Activated T-helper 2 cell treated with anti-CD3 and anti-CD28 coated beads, Interferon-gamma antibody, Interleukin-2, Interleukin-4, amounts not matched to agents 10 μg/mL and 5 μg/mL and 100 μg/mL, durations not matched to agents 14 hours and 24 hours and 36 hours (primary cell): ENCODE data around the gene OXSR1. TPM values are rescaled to one million over a fixed set of nuclear protein-coding genes. Genes with fewer than 3 reads are reported as not detected.
A peak's percentile ranks its signal among the peaks of the same experiment; 100 is the strongest.

Experiments used
- DNase-seq: peaks from one replicate; pipeline ENCODE4 v3.0.0; 2021; ENCODE audit warnings: low spot score
- H3K27ac Mint-ChIP-seq: one replicate; pipeline ENCODE4 v1.8.0; 2021; ENCODE audit warnings: mixed read lengths
- H3K27me3 Mint-ChIP-seq: one replicate; pipeline ENCODE4 v1.8.0; 2021; ENCODE audit warnings: low read depth, mixed read lengths
- H3K36me3 Mint-ChIP-seq: one replicate; pipeline ENCODE4 v1.8.0; 2021; ENCODE audit warnings: low read depth, mixed read lengths
- H3K4me1 Mint-ChIP-seq: one replicate; pipeline ENCODE4 v1.8.0; 2021; ENCODE audit warnings: low read depth, mixed read lengths
- H3K4me3 Mint-ChIP-seq: one replicate; pipeline ENCODE4 v1.8.0; 2021; ENCODE audit warnings: low read depth, mild to moderate bottlenecking, moderate library complexity, mixed read lengths
- H3K9me3 Mint-ChIP-seq: one replicate; pipeline ENCODE4 v1.8.0; 2021; ENCODE audit warnings: mixed read lengths
- intact Hi-C: fragments of 100-400 bp; cut with micrococcal nuclease; formaldehyde crosslinking; loops from one replicate; pipeline ENCODE4 v1.15.1; 2023
- total RNA-seq: library from RNA; stranded (reverse); gene quantifications from 2 replicates; pipeline ENCODE4 v1.2.3, GENCODE V29; 2022

The OXSR1 gene
- 62.2 and 65.8 TPM in 2 replicates for total RNA-seq

- Mint-ChIP-seq H3K27me3 (no peaks in the 10 kb centered on the region), H3K4me1 (peaks cover 44% of the 10 kb centered on the region), H3K36me3 (peaks cover 35% of the 10 kb centered on the region), H3K4me3 (peak within 1 kb of the TSS; percentile 93), H3K27ac (peak within 1 kb of the TSS; percentile 99), H3K9me3 (no peaks in the 10 kb centered on the region)
- peak; percentile 96 for DNase-seq
- intact Hi-C loops, result loop anchor here (1.0 to 10.0 kb wide), 6 partner anchors 13 to 260 kb away; partner anchors contain the start of gene ACAA1
Observed at GRCh38 chr3:38164952-38165721, at the start of gene OXSR1. OXSR1 (plus strand) TSS chr3:38165537; CDS start chr3:38165877, 340 bp downstream.

GRCh38 chr3:38115645-38116427 lies 49.5 kb upstream of the OXSR1 start:
- no peaks in the 10 kb centered on the region for H3K9me3 Mint-ChIP-seq
- no peaks in the 10 kb centered on the region for H3K4me1 Mint-ChIP-seq
- intact Hi-C loops, result loop anchor here (5.0 kb wide), 1 partner anchor 366 kb away; no protein-coding TSS in a partner anchor
- no peaks in the 10 kb centered on the region for H3K27me3 Mint-ChIP-seq
- H3K4me3 Mint-ChIP-seq, result no peak overlapping the region
- H3K36me3 Mint-ChIP-seq, result peaks cover 16% of the 10 kb centered on the region
- no peak for DNase-seq
- H3K27ac Mint-ChIP-seq, result no peak overlapping the region

GRCh38 chr3:38116471-38117162 lies 48.7 kb upstream of the OXSR1 start:
- no peaks in the 10 kb centered on the region for H3K4me1 Mint-ChIP-seq
- intact Hi-C loops, result loop anchor here (5.0 kb wide), 1 partner anchor 366 kb away; no protein-coding TSS in a partner anchor
- peaks cover 20% of the 10 kb centered on the region for H3K36me3 Mint-ChIP-seq
- no peak overlapping the region for H3K27ac Mint-ChIP-seq
- no peaks in the 10 kb centered on the region for H3K27me3 Mint-ChIP-seq
- H3K9me3 Mint-ChIP-seq, result no peaks in the 10 kb centered on the region
- no peak overlapping the region for H3K4me3 Mint-ChIP-seq
- DNase-seq, result no peak

GRCh38 chr3:38117163-38117716 lies 48.1 kb upstream of the OXSR1 start:
- Mint-ChIP-seq H3K9me3 (no peaks in the 10 kb centered on the region), H3K27ac (no peak overlapping the region), H3K36me3 (peaks cover 24% of the 10 kb centered on the region), H3K27me3 (no peaks in the 10 kb centered on the region), H3K4me3 (no peak overlapping the region), H3K4me1 (no peaks in the 10 kb centered on the region)
- intact Hi-C loops, result loop anchor here (5.0 kb wide), 1 partner anchor 365 kb away; no protein-coding TSS in a partner anchor
- DNase-seq, result no peak

GRCh38 chr3:38117748-38118420 lies 47.5 kb upstream of the OXSR1 start:
- H3K9me3 Mint-ChIP-seq, result no peaks in the 10 kb centered on the region
- H3K27me3 Mint-ChIP-seq, result no peaks in the 10 kb centered on the region
- peaks cover 30% of the 10 kb centered on the region for H3K36me3 Mint-ChIP-seq
- H3K27ac Mint-ChIP-seq, result no peak overlapping the region
- peak; percentile 68 for DNase-seq
- intact Hi-C loops, result loop anchor here (2.0 to 5.0 kb wide), 2 partner anchors 229 to 364 kb away; partner anchors contain the start of gene XYLB
- no peaks in the 10 kb centered on the region for H3K4me1 Mint-ChIP-seq
- H3K4me3 Mint-ChIP-seq, result no peak overlapping the region

GRCh38 chr3:38118421-38119247 lies 46.7 kb upstream of the OXSR1 start:
- intact Hi-C loops, result loop anchor here (2.0 to 5.0 kb wide), 2 partner anchors 228 to 364 kb away; partner anchors contain the start of gene XYLB
- no peak for DNase-seq
- Mint-ChIP-seq H3K27ac (no peak overlapping the region), H3K4me3 (no peak overlapping the region), H3K4me1 (no peaks in the 10 kb centered on the region), H3K27me3 (no peaks in the 10 kb centered on the region), H3K36me3 (peaks cover 35% of the 10 kb centered on the region), H3K9me3 (no peaks in the 10 kb centered on the region)

- Mint-ChIP-seq H3K4me3 (no peak overlapping the region), H3K36me3 (peaks cover 35% of the 10 kb centered on the region), H3K4me1 (no peaks in the 10 kb centered on the region), H3K27ac (peak overlapping the region; percentile 1), H3K9me3 (no peaks in the 10 kb centered on the region), H3K27me3 (no peaks in the 10 kb centered on the region)
- no peak for DNase-seq
- intact Hi-C loops, result loop anchor here (2.0 to 5.0 kb wide), 2 partner anchors 228 to 363 kb away; partner anchors contain the start of gene XYLB
Observed at GRCh38 chr3:38119248-38119544, 46.1 kb upstream of the OXSR1 start.

GRCh38 chr3:38119821-38120692 lies 45.3 kb upstream of the OXSR1 start:
- intact Hi-C loops, result loop anchor here (2.0 to 5.0 kb wide), 2 partner anchors 227 to 362 kb away; partner anchors contain the start of gene XYLB
- Mint-ChIP-seq H3K27ac (no peak overlapping the region), H3K4me3 (no peak overlapping the region), H3K36me3 (peaks cover 43% of the 10 kb centered on the region), H3K27me3 (no peaks in the 10 kb centered on the region), H3K4me1 (peaks cover 1% of the 10 kb centered on the region), H3K9me3 (no peaks in the 10 kb centered on the region)
- no peak for DNase-seq

GRCh38 chr3:38120693-38121450 lies 44.5 kb upstream of the OXSR1 start:
- Mint-ChIP-seq H3K27me3 (no peaks in the 10 kb centered on the region), H3K4me1 (peaks cover 1% of the 10 kb centered on the region), H3K36me3 (peaks cover 51% of the 10 kb centered on the region), H3K27ac (no peak overlapping the region), H3K9me3 (no peaks in the 10 kb centered on the region), H3K4me3 (no peak overlapping the region)
- no peak for DNase-seq
- intact Hi-C loops, result no loop called here

GRCh38 chr3:38121451-38121831 lies 43.9 kb upstream of the OXSR1 start:
- H3K4me1 Mint-ChIP-seq, result peaks cover 1% of the 10 kb centered on the region
- H3K9me3 Mint-ChIP-seq, result no peaks in the 10 kb centered on the region
- H3K36me3 Mint-ChIP-seq, result peaks cover 54% of the 10 kb centered on the region
- no peak for DNase-seq
- intact Hi-C loops, result no loop called here
- no peaks in the 10 kb centered on the region for H3K27me3 Mint-ChIP-seq
- H3K27ac Mint-ChIP-seq, result no peak overlapping the region
- no peak overlapping the region for H3K4me3 Mint-ChIP-seq
